Heart right ventricle (tissue), 16 donors: ENCODE data around the gene SUCLG1. TPM values are rescaled to one million over a fixed set of nuclear protein-coding genes. Genes with fewer than 3 reads are reported as not detected.
"Not testable (repeated sequence)": the region's sequence is repeated elsewhere in the genome, so short reads cannot be mapped to it uniquely, and the experiment has no call there.

Source experiments
- ATAC-seq, 8 donors: fragments of 200-7000 bp; cut with Tn5 transposase; one replicate each; pipeline ENCODE4 v1.9.1; 2020; ENCODE audit warnings: mild to moderate bottlenecking in 8 of 8, moderate library complexity in 8 of 8, moderate number of reproducible peaks in 1 of 8
- DNase-seq, 2 donors: peaks; one replicate each; pipeline ENCODE4 v3.0.0-alpha.2; 2020
- H3K27ac ChIP-seq, 10 donors: fragments of 200-600 bp; sonication (generic) in 2 of 10; one replicate each; pipeline versions ENCODE4 v1.5.0 to v1.8.0; 2020 to 2022; ENCODE audit warnings: mild to moderate bottlenecking in 3 of 10
- H3K27me3 ChIP-seq, 7 donors: fragments of 200-600 bp; one replicate each; pipeline ENCODE4 v1.8.0; 2021 to 2022; ENCODE audit warnings: mild to moderate bottlenecking in 2 of 7
- H3K36me3 ChIP-seq, 9 donors: fragments of 200-600 bp; sonication (generic) in 1 of 9; one replicate each; pipeline versions ENCODE4 v1.5.0 to v1.8.0; 2020 to 2022; ENCODE audit warnings: mild to moderate bottlenecking in 2 of 9
- H3K4me1 ChIP-seq, 9 donors: fragments of 200-600 bp; sonication (generic) in 1 of 9; one replicate each; pipeline versions ENCODE4 v1.5.0 to v1.8.0; 2020 to 2022; ENCODE audit warnings: mild to moderate bottlenecking in 4 of 9
- H3K4me3 ChIP-seq, 10 donors: fragments of 200-600 bp; sonication (generic) in 2 of 10; one replicate each; pipeline versions ENCODE4 v1.5.0 to v1.8.0; 2020 to 2022; ENCODE audit warnings: mild to moderate bottlenecking in 7 of 10, moderate library complexity in 2 of 10
- H3K9me3 ChIP-seq, 11 donors: fragments of 200-600 bp in 10 of 11; sonication (generic) in 2 of 11; one replicate each; pipeline versions ENCODE4 v1.5.0 to v1.8.0; 2013 to 2022; ENCODE audit warnings: mild to moderate bottlenecking in 2 of 11, control low read depth in 1 of 11, moderate library complexity in 1 of 11
- WGBS, 2 donors: extraction: QIAGEN DNeasy Blood & Tissue Kit; methylation state at CpG; one replicate each; pipeline ENCODE4 v1.1.7; 2013; ENCODE audit warnings: inconsistent platforms in 1 of 2; 5-methylcytosine and 5-hydroxymethylcytosine counted together
- intact Hi-C, 10 donors: fragments of 100-400 bp; cut with DNase I; formaldehyde crosslinking; loops; one replicate each; pipeline versions ENCODE4 v1.11.1 to v1.14.2; 2022
- polyA plus RNA-seq, 2 donors: library from polyadenylated mRNA; stranded (reverse); fragments of 200-250 nt; gene quantifications; one replicate each; pipeline ENCODE4 v1.2.3, GENCODE V29; 2013
- total RNA-seq, 10 donors: library from RNA; stranded (reverse); fragmentation: NEBNext Ultra II Directional in 3 of 10; extraction: Animal tissue kit (Norgen Biotek cat#: 25700) in 3 of 10; gene quantifications; one replicate each; pipeline versions ENCODE4 v1.2.1 to v1.2.4, GENCODE V29; 2021 to 2023
- TF ChIP-seq, protein P1 (sequence below), 9 donors: fragments of 200-600 bp; sonication (generic) in 2 of 9; IDR thresholded peaks; one replicate each; pipeline versions ENCODE4 v1.5.0 to v1.8.0; 2021 to 2022; ENCODE audit warnings: antibody characterized with exemption in 9 of 9, mild to moderate bottlenecking in 5 of 9, moderate library complexity in 1 of 9
- donor health status: Arrhythmogenic right ventricular cardiomyopathy.
- donor health status: ischemic (EF 13 %, LVEDD 7.1; RV severe dilation, severe dysfunction).
- donor health status: healthy with polysubstance abuse.
- donor health status: DM: no; HTN: yes; CAD: no.
- donor health status: DM: no; HTN: no; CAD: no.
- donor health status: ischemic (EF 25% LVEDD 6.9; RV normal size, moderate dysfunction).
- donor health status: ischemic (EF 25% LVEDD 5.7; RV mildly dilated, moderate dysfunction).
- donor health status: healthy.
- donor health status: DM: yes; HTN: yes; CAD: no.
- donor health status: Ischemic cardiomyopathy.
- donor health status: ischemic (EF 35%, LVEDD 5.7; RV mildly dilated, moderate dysfunction).
- donor health status: nonischemic (EF 11% LVEDD 7.7; RV severe dilation, severe dysfunction).
- donor health status: DM: yes; HTN: yes; CAD: no.
- donor health status: PGD.
- donor health status: ischemic (EF 29% LVEDD 5.4; RV normal size, mild dysfunction).
- donor health status: nonischemic (EF 23%, LVEDD 6.1; RV moderate dilation, normal function).

The SUCLG1 gene
- total and polyA plus RNA-seq, 12 donors = 195 to 330 (median 284) TPM

DNA sequence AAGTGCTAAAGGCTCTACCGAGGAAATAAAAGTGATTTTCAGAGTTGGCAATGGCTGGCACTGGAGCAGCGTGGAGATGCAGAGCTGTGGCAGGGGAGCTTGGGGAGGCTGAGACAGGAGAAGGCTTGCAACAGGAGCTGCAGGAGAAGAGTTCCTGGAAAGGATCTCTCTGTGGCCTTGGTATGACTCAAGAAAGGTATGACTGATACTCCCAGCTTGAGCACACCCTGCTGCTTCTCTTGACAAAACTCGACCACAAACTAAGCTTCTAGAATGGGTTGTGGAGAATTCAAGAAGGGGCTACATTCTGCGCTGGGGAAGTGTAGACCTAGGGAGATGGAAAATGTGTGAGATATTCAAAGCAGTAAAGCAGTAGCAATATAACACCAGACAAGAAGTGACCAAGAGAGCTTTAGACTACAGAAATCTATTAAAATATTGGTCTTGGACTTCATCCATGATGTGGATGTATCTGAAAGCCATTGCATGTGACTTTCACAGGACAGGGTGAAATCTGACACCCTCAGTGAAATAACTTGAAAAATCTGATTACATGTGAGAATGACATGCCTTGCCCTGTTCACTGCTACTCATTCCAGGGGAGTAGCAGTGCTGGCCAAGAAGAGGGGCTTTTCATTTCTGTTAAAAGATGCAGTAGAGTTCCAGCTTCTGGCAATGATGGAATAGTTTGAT lies 41.5 kb downstream of the SUCLG1 start:
- intact Hi-C loops = no loop called here
- no peak for ATAC-seq
- DNase-seq = no peak
- H3K4me1 ChIP-seq = no peaks in the 10 kb centered on the region
- H3K9me3 ChIP-seq = no peaks in the 10 kb centered on the region
- H3K27ac ChIP-seq = no peak overlapping the region
- H3K4me3 ChIP-seq = no peak overlapping the region
- H3K27me3 ChIP-seq = no peaks in the 10 kb centered on the region
- TF ChIP-seq, protein P1, sequence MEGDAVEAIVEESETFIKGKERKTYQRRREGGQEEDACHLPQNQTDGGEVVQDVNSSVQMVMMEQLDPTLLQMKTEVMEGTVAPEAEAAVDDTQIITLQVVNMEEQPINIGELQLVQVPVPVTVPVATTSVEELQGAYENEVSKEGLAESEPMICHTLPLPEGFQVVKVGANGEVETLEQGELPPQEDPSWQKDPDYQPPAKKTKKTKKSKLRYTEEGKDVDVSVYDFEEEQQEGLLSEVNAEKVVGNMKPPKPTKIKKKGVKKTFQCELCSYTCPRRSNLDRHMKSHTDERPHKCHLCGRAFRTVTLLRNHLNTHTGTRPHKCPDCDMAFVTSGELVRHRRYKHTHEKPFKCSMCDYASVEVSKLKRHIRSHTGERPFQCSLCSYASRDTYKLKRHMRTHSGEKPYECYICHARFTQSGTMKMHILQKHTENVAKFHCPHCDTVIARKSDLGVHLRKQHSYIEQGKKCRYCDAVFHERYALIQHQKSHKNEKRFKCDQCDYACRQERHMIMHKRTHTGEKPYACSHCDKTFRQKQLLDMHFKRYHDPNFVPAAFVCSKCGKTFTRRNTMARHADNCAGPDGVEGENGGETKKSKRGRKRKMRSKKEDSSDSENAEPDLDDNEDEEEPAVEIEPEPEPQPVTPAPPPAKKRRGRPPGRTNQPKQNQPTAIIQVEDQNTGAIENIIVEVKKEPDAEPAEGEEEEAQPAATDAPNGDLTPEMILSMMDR (IDR thresholded peaks at IDR 0.05) = no peak
- peaks cover 0 to 8% (median 5%) of the 10 kb centered on the region in 9 donors for H3K36me3 ChIP-seq
- WGBS, 2 donors = 85 to 91% methylated on average over 4 of the region's 4 CpGs

DNA sequence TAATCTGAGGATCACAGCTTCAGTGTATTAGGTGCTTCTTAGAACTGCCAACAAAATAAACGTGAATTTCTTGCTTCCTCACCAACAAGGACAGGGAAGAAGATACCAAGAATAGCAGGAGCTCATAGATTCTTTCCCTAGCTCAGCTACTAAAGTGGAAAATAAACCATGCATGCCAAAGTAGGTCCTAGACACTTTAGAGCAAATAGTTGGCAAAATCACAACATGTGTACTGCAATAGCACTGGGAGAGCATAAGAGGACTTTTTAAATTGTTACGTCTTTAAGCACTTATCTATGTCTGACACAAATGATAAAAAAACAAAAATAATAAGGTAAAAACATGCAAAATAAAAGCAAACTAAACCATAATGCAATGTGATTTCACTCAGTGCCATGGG lies 49.5 kb downstream of the SUCLG1 start:
- TF ChIP-seq, protein P1 (IDR thresholded peaks at IDR 0.05) = no peak
- no peak overlapping the region for H3K4me3 ChIP-seq
- H3K9me3 ChIP-seq = no peaks in the 10 kb centered on the region
- H3K27me3 ChIP-seq = no peaks in the 10 kb centered on the region
- H3K27ac ChIP-seq = no peak overlapping the region
- intact Hi-C loops = no loop called here
- WGBS, 2 donors = 38 to 45% methylated on average over 2 of the region's 2 CpGs
- DNase-seq (no peak), ATAC-seq (peak in 2 of 8 donors; percentile 27 to 44)
- H3K36me3 ChIP-seq = no peaks in the 10 kb centered on the region
- H3K4me1 ChIP-seq = peaks cover 0 to 3% (median 0%) of the 10 kb centered on the region in 9 donors

DNA sequence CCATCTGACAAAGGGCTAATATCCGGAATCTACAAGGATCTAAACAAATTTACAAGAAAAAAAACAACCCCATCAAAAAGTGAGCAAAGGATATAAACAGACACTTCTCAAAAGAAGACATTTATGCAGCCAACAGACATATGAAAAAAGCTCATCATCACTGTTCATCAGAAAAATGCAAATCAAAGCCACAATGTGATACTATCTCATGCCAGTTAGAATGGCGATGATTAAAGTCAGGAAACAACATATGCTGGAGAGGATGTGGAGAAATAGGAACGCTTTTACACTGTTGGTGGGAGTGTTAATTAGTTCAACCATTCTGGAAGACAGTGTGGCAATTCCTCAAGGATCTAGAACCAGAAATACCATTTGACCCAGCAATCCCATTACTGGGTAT lies 57.0 kb downstream of the SUCLG1 start:
- H3K4me3 ChIP-seq, intact Hi-C loops, H3K27me3 ChIP-seq, H3K9me3 ChIP-seq, H3K36me3 ChIP-seq, H3K4me1 ChIP-seq, H3K27ac ChIP-seq, DNase-seq, ATAC-seq: not testable (repeated sequence)
- 82% methylated on average over 3 of the region's 3 CpGs for WGBS, 2 donors

DNA sequence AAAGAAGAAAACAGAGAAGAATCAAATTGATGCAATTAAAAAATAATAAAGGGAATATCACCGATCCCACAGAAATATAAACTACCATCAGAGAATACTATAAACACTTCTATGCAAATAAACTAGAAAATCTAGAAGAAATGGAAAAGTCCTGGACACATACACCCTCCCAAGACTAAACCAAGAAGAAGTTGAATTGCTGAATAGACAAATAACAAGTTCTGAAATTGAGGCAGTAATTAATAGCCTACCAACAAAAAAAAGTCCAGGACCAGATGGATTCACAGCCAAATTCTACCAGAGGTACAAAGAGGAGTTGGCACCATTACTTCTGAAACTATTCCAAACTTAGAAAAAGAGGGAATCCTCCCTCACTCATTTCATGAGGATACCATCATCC lies 59.2 kb downstream of the SUCLG1 start:
- H3K27me3 ChIP-seq, H3K4me3 ChIP-seq, H3K9me3 ChIP-seq, intact Hi-C loops, DNase-seq, H3K36me3 ChIP-seq, H3K27ac ChIP-seq, ATAC-seq, H3K4me1 ChIP-seq: not testable (repeated sequence)
- WGBS, 2 donors = 90 to 96% methylated on average over 1 of the region's 1 CpG

DNA sequence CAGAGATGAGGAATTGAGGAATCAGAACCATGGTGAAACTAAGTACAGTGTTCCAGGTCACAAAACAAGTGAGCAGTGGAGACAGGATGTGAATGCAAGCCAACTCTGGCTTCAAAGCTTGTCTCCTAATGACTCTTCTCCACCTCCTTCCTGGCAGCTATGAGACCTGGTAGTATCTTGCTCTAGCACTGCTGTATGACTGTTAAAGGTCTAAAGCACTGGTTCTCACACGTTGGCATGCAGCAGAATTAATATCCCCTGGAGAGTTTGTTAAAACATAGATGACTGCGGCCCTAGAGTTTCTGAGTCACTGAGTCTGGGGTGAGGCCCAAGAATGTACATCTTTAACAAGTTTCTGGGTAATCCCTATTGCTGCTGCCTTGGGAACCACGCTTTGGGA lies 63.3 kb downstream of the SUCLG1 start:
- Histone ChIP-seq H3K27me3 (no peaks in the 10 kb centered on the region), H3K4me1 (no peaks in the 10 kb centered on the region), H3K9me3 (peaks cover 0 to 2% (median 0%) of the 10 kb centered on the region in 11 donors), H3K4me3 (no peak overlapping the region), H3K36me3 (no peaks in the 10 kb centered on the region), H3K27ac (no peak overlapping the region)
- intact Hi-C loops = no loop called here
- WGBS, 2 donors = 53 to 54% methylated on average over 3 of the region's 3 CpGs
- TF ChIP-seq, protein P1 (IDR thresholded peaks at IDR 0.05) = no peak
- no peak for ATAC-seq
- DNase-seq = no peak
